Left ventricle myocardium superior (tissue), 1 donor: ENCODE results near the gene AP3D1. TPM values are rescaled to one million over a fixed set of nuclear protein-coding genes. Genes with fewer than 3 reads are reported as not detected.
"Not testable (repeated sequence)": the region's sequence is repeated elsewhere in the genome, so short reads cannot be mapped to it uniquely, and the experiment has no call there.

Experiments used
- ATAC-seq: fragments of 200-7000 bp; cut with Tn5 transposase; one replicate; pipeline ENCODE4 v1.9.1; 2020; ENCODE audit warnings: mild to moderate bottlenecking, moderate library complexity
- DNase-seq: peaks from one replicate; pipeline ENCODE4 v3.0.0-alpha.2; 2020
- intact Hi-C: fragments of 100-400 bp; cut with micrococcal nuclease; formaldehyde crosslinking; loops from one replicate; pipeline ENCODE4 v1.11.0; 2022
- long read RNA-seq: library from polyadenylated mRNA; unstranded; transcript quantifications from one replicate; pipeline ENCODE4 v2.0.0, GENCODE V29; 2021
- total RNA-seq: library from RNA; stranded (reverse); fragmentation: NEBNext Ultra II Directional; extraction: Animal tissue kit (Norgen Biotek cat#: 25700); gene quantifications from one replicate; pipeline ENCODE4 v1.2.1, GENCODE V29; 2021
- donor health status: DM: no; HTN: yes; CAD: no; lungs with severe emphysema.

AP3D1 gene
- total RNA-seq = 78.2 TPM
- long read RNA-seq, full-length matches to known transcripts = 42 of 306 reads
- long read RNA-seq, partial matches to known transcripts = 230 of 306 reads
- long read RNA-seq, other reads (novel, unspliced or antisense) = 34 of 306 reads

GRCh38 chr19:2151339-2152229 lies at the start of gene AP3D1:
TSS of gene AP3D1 (minus strand) at chr19:2151566. CDS start at chr19:2151334, 232 bp downstream.
- intact Hi-C loops = no loop called here

GRCh38 chr19:2200624-2201294 lies 49.4 kb upstream of the AP3D1 start:
- ATAC-seq, intact Hi-C loops: not testable (repeated sequence)

More at GRCh38 chr19:2151339-2152229, at the start of gene AP3D1:
- ATAC-seq (peak; percentile 97), DNase-seq (peak; percentile 99)

DNA sequence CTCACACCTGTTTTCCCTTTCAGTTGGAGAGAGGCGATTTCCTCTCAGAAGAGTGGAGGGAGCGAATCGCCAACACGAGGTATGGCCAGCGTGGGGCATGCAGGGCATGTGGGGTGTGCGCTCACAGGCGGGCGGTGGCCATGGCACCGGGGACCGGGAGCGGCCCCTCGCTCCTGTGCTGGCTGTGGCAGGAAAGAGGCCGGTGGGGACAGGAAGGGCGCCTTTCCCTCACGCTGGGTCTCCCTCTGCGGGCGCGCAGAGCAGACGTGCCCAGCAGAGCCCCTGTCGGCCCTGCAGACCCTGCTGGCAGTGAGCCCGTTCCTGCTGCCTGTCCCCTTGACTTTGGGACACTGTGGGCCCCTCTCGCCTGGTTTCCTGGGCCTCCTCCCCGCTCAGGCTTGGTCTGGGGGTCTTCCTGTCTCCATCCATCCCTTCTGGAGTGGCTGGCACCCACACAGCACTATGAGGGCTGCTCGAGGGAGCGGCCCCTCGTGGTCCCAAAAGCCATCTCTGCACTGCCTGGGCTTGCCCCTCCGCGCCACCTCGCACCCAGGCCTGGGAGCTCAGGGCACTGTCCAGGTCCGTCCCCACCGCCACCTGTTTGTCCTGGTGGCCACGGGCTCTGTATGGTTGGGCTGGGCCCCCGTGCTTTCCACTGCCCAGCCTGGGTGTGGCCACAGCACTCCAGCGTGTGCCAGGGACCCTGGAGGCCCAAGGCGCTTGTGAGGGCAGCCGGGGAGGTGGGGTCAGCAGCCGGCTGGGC lies 48.7 kb upstream of the AP3D1 start:
- intact Hi-C loops = no loop called here
- DNase-seq = no peak

More at GRCh38 chr19:2200624-2201294, 49.4 kb upstream of the AP3D1 start:
- DNase-seq = not testable (repeated sequence)

DNA sequence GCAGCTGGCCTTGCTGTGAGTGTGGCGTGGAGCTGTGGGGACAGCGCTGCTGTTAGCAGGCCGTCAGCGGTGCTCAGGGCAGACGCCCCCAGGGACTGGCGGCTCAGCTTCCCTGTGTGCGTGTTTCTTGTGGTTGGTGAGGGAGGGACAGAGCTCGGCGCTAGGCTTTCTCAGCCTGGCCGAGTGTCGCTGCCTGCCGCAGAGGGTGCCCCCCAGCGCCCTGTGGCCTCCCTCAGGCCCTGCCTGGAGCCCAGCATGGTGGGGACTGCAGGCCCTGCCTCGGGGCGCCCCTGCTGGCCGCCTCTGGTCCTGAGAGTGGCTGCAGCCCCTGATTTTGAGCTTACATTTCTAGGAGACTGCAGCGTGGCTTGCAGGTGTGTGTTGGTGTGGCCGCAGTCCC lies 47.8 kb upstream of the AP3D1 start:
- ATAC-seq (peak; percentile 66), DNase-seq (no peak)
- intact Hi-C loops = no loop called here

More for the DNA sequence above, 48.7 kb upstream of the AP3D1 start:
- no peak for ATAC-seq

GRCh38 chr19:2198317-2198716 lies 47.0 kb upstream of the AP3D1 start:
- no peak for DNase-seq
- ATAC-seq = no peak
- intact Hi-C loops = no loop called here

DNA sequence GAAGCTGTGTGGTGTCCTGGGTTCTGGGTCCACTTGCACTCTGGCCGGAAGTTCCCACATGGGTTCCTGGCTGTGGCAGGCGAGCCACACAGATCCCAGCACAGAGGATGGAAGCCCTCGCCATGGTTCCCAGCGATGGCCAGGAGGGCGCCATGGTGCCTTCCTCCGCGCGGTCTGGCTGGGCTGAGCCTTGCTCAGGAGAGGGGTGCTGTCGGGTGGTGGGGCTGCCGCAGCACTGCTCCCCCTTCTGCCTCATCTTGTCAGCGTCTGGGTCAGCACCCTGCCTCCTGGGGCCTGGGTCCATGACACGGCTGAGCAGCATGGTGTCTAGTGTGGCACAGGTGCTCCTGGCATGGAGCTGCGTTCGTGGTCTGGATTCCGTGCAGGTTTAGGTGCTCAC lies 45.9 kb upstream of the AP3D1 start:
- ATAC-seq (no peak), DNase-seq (no peak)
- intact Hi-C loops = no loop called here

DNA sequence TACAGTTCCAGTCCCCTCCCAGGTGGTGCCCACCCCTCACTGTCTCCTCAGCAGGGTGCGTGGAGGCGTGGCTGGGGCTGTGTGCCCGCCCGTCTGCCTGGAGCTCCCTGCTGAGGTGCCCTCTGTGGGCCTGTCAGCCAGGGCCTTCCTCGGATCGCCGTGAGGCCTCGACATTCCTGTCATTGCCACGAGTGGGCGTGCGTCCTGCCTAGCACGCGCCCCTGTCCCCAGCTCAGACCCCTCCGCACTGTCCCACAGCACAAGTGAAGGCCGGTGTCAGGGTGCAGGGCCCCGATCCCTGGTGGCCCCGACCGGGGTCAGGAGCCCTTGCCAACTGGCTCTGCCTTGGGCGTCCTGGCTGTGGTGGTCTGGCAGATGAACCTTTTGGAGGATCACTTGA lies 44.5 kb upstream of the AP3D1 start:
- no peak for ATAC-seq
- intact Hi-C loops = no loop called here

DNA sequence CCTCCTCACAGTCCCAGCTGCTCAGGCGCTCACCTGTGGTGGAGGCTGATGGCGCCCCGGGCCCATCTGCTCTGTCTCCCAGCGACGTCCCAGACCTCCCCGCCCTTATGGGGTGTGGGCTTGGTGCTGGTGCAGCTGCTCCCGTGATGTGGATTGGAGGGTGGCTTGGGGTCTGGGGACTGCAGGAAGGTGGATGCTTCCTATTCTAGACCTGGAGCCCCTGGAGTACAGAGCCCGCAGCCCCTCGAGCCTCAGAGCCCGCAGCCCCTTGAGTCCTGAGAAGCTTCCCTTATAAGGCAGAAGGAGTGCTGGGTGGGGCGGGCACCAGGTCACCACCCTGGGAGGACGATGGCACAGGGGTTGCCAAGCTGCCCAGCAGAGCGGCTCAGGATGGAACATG lies 44.0 kb upstream of the AP3D1 start:
- ATAC-seq = no peak
- DNase-seq = no peak
- intact Hi-C loops = no loop called here

More for the DNA sequence above, 44.5 kb upstream of the AP3D1 start:
- no peak for DNase-seq

DNA sequence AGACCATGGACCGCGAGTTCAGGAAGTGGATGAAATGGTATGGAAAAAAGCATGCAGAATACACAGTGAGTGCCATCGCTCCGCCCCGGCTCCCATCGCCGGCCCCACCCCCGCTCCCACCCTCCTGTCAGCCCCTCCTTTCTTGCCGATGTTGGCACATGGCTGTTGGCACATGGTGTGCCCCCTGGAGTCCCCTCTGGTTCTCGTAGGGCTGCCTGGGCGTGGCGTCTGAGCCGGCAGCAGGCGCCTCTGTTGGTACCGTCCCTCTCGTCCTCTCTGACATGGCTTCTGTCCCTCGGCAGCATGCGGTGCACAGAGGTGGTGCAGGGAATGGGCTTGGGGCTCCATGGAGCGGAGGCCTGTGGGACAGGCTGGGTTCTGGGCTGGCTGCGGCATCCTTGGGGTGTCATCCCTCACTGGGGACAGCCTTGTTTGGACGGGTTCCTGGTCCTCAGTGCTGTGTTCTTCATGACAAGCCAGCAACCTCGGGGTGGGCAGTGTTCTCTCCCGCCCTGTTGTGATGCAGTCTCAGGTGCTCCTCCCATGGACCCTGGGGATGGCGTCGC lies 43.2 kb upstream of the AP3D1 start:
- ATAC-seq = peak; percentile 31
- intact Hi-C loops = no loop called here
- DNase-seq = no peak

GRCh38 chr19:2193807-2194206 lies 42.4 kb upstream of the AP3D1 start:
- ATAC-seq (no peak), DNase-seq (no peak)
- intact Hi-C loops = no loop called here

DNA sequence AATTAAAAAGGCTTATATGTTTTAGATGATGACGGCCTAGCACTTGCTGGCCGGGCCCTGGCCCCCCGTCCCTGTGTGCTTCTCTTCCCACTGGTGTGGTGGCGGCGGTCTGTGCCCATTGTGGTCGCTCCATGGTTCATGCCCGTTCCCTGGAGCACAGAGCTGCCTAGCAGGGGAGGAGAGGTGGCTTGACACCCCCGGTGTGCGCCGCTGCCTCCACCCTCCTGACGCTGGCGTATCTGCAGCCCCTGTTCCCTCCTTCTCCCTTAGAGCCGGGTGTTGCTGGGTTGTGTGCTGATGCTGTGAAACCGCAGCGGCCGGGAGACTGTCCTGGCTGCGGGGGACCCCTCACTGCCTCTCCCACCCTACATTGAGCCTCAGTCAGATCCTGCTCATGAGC lies 41.5 kb upstream of the AP3D1 start:
- DNase-seq (no peak), ATAC-seq (no peak)
- intact Hi-C loops = no loop called here

DNA sequence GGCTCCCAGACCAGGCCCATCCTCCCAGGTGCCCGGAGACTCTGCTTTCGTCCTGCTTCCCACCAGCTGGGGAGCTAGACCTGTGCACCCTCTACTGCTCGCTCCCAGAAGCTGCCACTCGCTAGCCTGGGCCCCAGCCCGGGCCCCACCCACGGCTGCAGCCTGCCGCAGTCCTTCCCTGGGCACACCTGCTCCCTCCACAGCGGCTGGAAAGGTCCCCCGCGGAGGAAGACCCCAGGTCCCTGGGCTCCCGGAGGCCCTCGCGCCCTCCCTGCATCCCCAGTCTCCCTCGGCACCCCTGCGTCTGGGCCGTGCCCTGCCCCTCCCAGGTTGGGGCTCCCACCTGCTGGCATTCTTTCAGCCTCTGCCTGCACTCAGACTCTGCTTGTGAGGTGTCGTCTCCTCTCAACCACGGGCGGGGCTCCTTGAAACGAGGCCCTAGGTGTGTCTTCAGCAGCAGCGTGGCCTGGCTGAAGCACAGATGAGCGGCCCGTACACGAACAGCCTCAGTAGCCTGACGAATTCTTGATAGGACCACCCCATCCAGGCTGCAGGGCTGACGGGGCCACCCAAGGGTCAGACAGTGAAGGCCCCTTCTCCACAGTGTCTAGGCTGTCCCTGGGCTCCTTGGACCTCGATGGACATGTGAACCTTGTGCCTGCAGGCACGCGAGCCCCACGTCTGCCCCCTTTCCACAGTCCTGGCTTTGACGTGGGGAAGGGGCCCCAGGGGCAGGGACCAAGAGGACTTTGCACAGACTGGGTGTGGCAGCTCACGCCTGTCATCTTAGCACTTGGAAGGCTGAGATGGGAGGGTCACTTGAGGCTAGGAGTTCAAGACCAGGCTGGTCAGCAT lies 40.3 kb upstream of the AP3D1 start:
- ATAC-seq (no peak), DNase-seq (no peak)
- intact Hi-C loops = no loop called here

DNA sequence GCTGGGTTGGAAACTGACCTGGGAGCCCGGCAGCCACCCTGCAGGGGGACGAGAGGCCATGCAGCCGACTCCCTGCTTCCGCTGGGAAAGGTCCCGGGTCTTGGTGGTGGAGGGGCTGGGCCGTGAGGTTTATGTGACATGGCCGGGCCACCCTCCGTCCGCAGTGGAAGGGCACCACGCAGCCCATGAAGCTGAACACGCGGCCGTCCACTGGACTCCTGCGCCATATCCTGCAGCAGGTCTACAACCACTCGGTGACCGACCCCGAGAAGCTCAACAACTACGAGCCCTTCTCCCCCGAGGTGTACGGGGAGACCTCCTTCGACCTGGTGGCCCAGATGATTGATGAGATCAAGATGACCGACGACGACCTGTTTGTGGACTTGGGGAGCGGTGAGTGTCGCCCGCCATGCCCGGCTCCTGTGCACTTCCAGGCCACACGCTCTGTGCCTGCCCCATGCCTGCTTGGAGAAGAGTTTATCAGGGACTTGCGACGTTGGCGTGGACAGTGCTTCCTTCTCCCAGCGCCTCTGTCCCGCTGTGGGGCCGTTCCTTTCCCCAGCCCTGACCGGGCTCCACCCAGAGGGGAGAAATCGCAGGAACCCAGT lies 39.6 kb upstream of the AP3D1 start:
- ATAC-seq (no peak), DNase-seq (no peak)
- intact Hi-C loops = no loop called here

GRCh38 chr19:2189880-2190279 lies 38.5 kb upstream of the AP3D1 start:
- intact Hi-C loops = no loop called here
- ATAC-seq = no peak
- no peak for DNase-seq

DNA sequence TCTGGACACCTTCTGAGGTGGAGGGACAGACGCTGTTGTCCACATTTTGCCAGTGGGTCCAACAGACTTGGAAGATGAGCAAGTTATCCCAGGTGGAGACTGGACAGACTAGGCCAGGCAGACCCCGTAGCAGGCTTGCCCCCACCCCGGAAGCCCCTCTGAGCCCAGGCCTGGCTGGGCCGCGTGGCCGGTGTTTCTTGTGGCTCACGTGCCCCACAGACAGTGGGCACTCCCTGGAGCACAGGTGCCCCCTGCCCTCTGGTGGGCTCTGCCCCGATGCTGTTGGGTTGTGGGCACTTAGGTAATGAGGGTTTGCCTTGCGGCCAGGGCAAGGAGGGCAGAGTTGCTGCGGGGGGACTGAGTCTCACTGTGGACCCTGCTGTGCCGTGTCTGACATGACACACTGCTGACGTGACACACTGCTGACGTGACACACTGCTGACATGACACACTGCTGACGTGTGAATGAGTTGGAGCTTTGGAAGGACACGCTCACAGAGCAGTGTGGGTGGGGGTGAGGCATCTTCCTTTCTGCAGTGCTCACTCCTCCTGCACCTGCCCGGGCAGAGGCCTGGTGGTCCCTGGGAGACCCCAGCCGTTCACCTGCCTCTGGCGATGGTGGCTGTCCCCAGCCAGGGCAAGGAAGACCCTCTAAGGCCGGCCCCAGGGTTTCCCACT lies 37.5 kb upstream of the AP3D1 start:
- no peak for ATAC-seq
- DNase-seq = no peak
- intact Hi-C loops = no loop called here

- intact Hi-C loops = no loop called here
- no peak for ATAC-seq
- no peak for DNase-seq
Measured at GRCh38 chr19:2187159-2187558, 35.8 kb upstream of the AP3D1 start.

DNA sequence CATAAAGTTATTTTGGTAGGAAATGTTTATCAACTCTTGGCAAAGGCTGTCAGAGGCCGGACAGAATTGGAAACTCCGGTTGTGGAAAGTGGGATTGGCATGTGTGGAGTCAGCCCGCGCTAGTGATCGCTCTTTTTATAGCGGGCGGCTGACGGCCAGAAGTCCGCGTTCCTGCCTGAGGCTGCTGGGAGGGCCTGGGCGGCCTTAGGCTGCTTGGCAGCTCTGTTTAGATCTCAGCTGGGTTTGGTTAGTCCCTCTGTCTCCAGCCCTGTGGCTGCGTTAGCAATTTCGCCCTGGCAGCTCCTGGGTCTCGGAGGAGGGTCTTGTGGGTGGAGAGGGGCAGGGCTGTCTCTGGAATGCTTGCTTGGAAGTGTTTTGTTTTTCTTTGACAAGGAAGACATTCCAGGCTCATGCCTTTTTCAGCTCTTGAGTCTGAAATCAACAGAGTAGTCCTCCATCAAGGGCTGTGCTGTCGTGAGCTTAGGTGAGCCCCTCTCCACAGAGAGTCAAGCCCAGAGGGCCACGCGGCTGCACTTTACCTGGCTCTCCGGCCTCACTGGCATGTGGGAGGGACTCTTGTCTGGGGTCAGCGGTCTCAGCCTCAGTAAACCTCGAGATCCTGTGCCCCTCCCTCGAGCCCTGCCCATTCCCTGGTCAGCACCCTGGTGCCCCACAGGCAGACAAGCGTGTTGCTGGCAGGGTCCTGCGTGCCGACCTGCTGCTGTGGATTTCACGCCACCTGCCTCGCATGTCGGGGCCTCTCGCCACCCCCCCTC lies 34.9 kb upstream of the AP3D1 start:
- intact Hi-C loops = no loop called here
- peak; percentile 92 for ATAC-seq
- DNase-seq = peak; percentile 93
